HG02571 (cell line): ENCODE results near the gene RCC1.
A peak's percentile ranks its signal among the peaks of the same experiment; 100 is the strongest.
"Not testable (repeated sequence)": the region's sequence is repeated elsewhere in the genome, so short reads cannot be mapped to it uniquely, and the experiment has no call there.

Source experiments
- ATAC-seq: cut with Tn5 transposase; IDR thresholded peaks from one replicate; pipeline ENCODE4 v1.9.1; 2021; ENCODE audit warnings: mild to moderate bottlenecking, moderate library complexity; ENCODE audit not compliant: unreplicated experiment

Gene RCC1

DNA sequence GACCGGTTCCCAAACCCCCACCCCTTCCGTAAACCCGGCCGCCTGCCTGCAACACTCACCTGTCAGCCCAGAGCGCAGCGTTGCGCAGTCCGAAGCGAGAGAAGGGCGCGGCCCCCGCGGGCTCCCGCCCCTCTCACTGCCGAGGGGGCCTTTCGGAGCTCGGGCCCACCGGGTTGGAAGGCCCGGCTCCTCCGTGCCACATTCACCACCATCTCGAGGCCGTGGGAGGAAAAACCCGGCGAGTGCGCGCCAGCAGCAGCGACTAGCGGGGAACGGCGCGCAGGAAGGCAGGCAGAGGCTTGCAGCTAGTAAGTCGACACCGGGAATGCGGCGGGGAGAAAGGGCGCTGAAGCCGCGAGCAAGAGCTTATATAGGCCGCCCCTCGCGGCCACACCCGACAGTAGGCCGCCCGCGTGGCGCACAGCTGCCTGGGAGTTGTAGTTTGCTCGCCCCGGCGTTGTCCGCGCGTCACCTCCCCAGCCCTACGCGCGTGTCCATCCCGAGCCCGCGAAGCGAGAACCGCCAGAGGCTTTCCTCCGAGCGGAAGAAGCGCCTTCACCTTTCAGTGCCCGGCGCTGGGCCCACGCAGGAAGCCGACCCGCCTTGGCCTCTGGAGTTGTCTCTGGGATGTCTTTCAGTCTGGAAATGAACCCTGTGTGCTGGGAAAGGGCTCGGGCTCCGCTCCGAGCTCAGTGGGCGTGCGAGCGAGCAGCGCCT lies 75.8 kb downstream of the RCC1 start:
- ATAC-seq = peak; percentile 73

GRCh38 chr1:28582248-28582615 lies 76.4 kb downstream of the RCC1 start:
- ATAC-seq = no peak

GRCh38 chr1:28586585-28587391 lies 80.9 kb downstream of the RCC1 start:
- ATAC-seq = not testable (repeated sequence)
